Measurements from ENCODE around the gene VPS72. TPM values are rescaled to one million over a fixed set of nuclear protein-coding genes. Genes with fewer than 3 reads are reported as not detected.

The VPS72 gene
- total and polyA plus RNA-seq, 2 donors (not counting 3 experiments of a cell fraction or from before 2014, with no cell fraction given): 76.2 to 85.2 TPM

GRCh38 chr1:151135433-151136385, 54.3 kb downstream of the VPS72 start:
- POLR2A ChIA-PET: no interaction called here
- H3K79me2 ChIP-seq (ENCODE audit: control insufficient read depth, insufficient read depth, low read length): no peaks in the 10 kb centered on the region
- no peak overlapping the region for H3K9ac ChIP-seq (replicated peaks; ENCODE audit: extremely low read depth, insufficient read depth, low read length)
- no peak for FAIRE-seq
- no TSS peak for BruUV-seq (replicated peaks)
- no peaks in the 10 kb centered on the region for H3K9me1 ChIP-seq (replicated peaks; ENCODE audit: control insufficient read depth, extremely low read depth, insufficient read depth, low read length)
- no peak overlapping the region for H2AFZ ChIP-seq (ENCODE audit: low read depth, low read length)
- CTCF ChIA-PET: interaction anchor here (0.6 to 6.6 kb wide), 5 partner anchors 14 to 44 kb away, joined by 3 to 53 read pairs (median 3); no protein-coding TSS in a partner anchor
- dilution Hi-C loops (cut with MboI; ENCODE audit: extremely low pct_ligation_motif_present, low sequenced_read_pairs): no loop called here
- intact Hi-C loops (cut with micrococcal nuclease): no loop called here
- no peak overlapping the region for H3K4me3 ChIP-seq (replicated peaks in 1 of 3; ENCODE audit: insufficient read depth in 1 of 3, low read depth in 1 of 3, low read length in 3 of 3)
- no peak for DNase-seq (ENCODE audit: low read depth, low spot score)
- no peak overlapping the region for H3K4me2 ChIP-seq (ENCODE audit: insufficient read depth, low read length)
- H4K20me1 ChIP-seq (replicated peaks; ENCODE audit: control insufficient read depth, extremely low read depth, insufficient read depth, low read length): no peaks in the 10 kb centered on the region
- TF ChIP-seq POLR2A (IDR thresholded peaks at IDR 0.05; ENCODE audit: low read depth, low read length) (no peak), MYC (IDR thresholded peaks at IDR 0.05; ENCODE audit: low read depth, low read length) (no peak), FOS (IDR thresholded peaks at IDR 0.05; ENCODE audit: borderline replicate concordance, insufficient read depth, low read length) (no peak), EZH2 (IDR thresholded peaks at IDR 0.05; ENCODE audit: borderline replicate concordance, low read depth, low read length, severe bottlenecking) (no peak), POLR2AphosphoS5 (IDR thresholded peaks at IDR 0.05; ENCODE audit: insufficient read depth, low read depth, low read length) (no peak)
- H3K36me3 ChIP-seq (ENCODE audit: control insufficient read depth in 2 of 2, extremely low read depth in 1 of 2, insufficient read depth in 2 of 2, low read length in 2 of 2): peaks cover 2 to 62% of the 10 kb centered on the region in 2 experiments
- H3K27ac ChIP-seq (ENCODE audit: insufficient read depth, low read depth, low read length): no peak overlapping the region
- no peaks in the 10 kb centered on the region for H3K9me3 ChIP-seq (replicated peaks; ENCODE audit: control insufficient read depth, insufficient read depth, low read length)
- no peaks in the 10 kb centered on the region for H3K27me3 ChIP-seq (ENCODE audit: control insufficient read depth in 2 of 2, insufficient read depth in 2 of 2, low read length in 2 of 2)
- H3K4me1 ChIP-seq (ENCODE audit: control insufficient read depth, extremely low read depth, insufficient read depth, low read length): peaks cover 6% of the 10 kb centered on the region

GRCh38 chr1:151134991-151135390, 55.0 kb downstream of the VPS72 start:
- POLR2A ChIA-PET: no interaction called here
- no peak overlapping the region for H3K9ac ChIP-seq (replicated peaks; ENCODE audit: extremely low read depth, insufficient read depth, low read length)
- DNase-seq (ENCODE audit: low read depth, low spot score) (no peak), FAIRE-seq (no peak)
- no peaks in the 10 kb centered on the region for H4K20me1 ChIP-seq (replicated peaks; ENCODE audit: control insufficient read depth, extremely low read depth, insufficient read depth, low read length)
- H3K36me3 ChIP-seq (ENCODE audit: control insufficient read depth in 2 of 2, extremely low read depth in 1 of 2, insufficient read depth in 2 of 2, low read length in 2 of 2): peaks cover 2 to 57% of the 10 kb centered on the region in 2 experiments
- H3K9me1 ChIP-seq (replicated peaks; ENCODE audit: control insufficient read depth, extremely low read depth, insufficient read depth, low read length): no peaks in the 10 kb centered on the region
- no peaks in the 10 kb centered on the region for H3K27me3 ChIP-seq (ENCODE audit: control insufficient read depth in 2 of 2, insufficient read depth in 2 of 2, low read length in 2 of 2)
- TF ChIP-seq MAX (IDR thresholded peaks at IDR 0.05; ENCODE audit: insufficient read depth, insufficient read length): no peak
- no peak for TF ChIP-seq MYC (IDR thresholded peaks at IDR 0.05; ENCODE audit: low read depth, low read length)
- TF ChIP-seq POLR2A (IDR thresholded peaks at IDR 0.05; ENCODE audit: low read depth, low read length): no peak
- no peak for TF ChIP-seq EZH2 (IDR thresholded peaks at IDR 0.05; ENCODE audit: borderline replicate concordance, low read depth, low read length, severe bottlenecking)
- no peak for TF ChIP-seq FOS (IDR thresholded peaks at IDR 0.05; ENCODE audit: borderline replicate concordance, insufficient read depth, low read length)
- no peak for TF ChIP-seq CTCF (IDR thresholded peaks at IDR 0.05; ENCODE audit: extremely low read depth in 1 of 2, insufficient read depth in 1 of 2, low read depth in 1 of 2, low read length in 2 of 2)
- TF ChIP-seq GATA2 (IDR thresholded peaks at IDR 0.05; ENCODE audit: insufficient read depth, insufficient read length, low read depth, low read length): no peak
- TF ChIP-seq JUN (IDR thresholded peaks at IDR 0.05; ENCODE audit: borderline replicate concordance, insufficient read depth, insufficient read length, low read depth): no peak
- TF ChIP-seq POLR2AphosphoS5 (IDR thresholded peaks at IDR 0.05; ENCODE audit: insufficient read depth, low read depth, low read length): no peak
- no peak overlapping the region for H3K27ac ChIP-seq (ENCODE audit: insufficient read depth, low read depth, low read length)
- no peaks in the 10 kb centered on the region for H3K79me2 ChIP-seq (ENCODE audit: control insufficient read depth, insufficient read depth, low read length)
- H3K9me3 ChIP-seq (replicated peaks; ENCODE audit: control insufficient read depth, insufficient read depth, low read length): no peaks in the 10 kb centered on the region
- CTCF ChIA-PET: interaction anchor here (0.6 to 6.6 kb wide), 6 partner anchors 13 to 45 kb away, joined by 3 to 53 read pairs (median 3); no protein-coding TSS in a partner anchor
- intact Hi-C loops (cut with micrococcal nuclease): loop anchor here (1.0 kb wide), 1 partner anchor 9 kb away; no protein-coding TSS in a partner anchor
- no TSS peak for BruUV-seq (replicated peaks)
- dilution Hi-C loops (cut with MboI; ENCODE audit: extremely low pct_ligation_motif_present, low sequenced_read_pairs): no loop called here
- peaks cover 6% of the 10 kb centered on the region for H3K4me1 ChIP-seq (ENCODE audit: control insufficient read depth, extremely low read depth, insufficient read depth, low read length)
- H3K4me2 ChIP-seq (ENCODE audit: insufficient read depth, low read length): no peak overlapping the region
- H2AFZ ChIP-seq (ENCODE audit: low read depth, low read length): no peak overlapping the region
- H3K4me3 ChIP-seq (replicated peaks in 1 of 3; ENCODE audit: insufficient read depth in 1 of 3, low read depth in 1 of 3, low read length in 3 of 3): no peak overlapping the region
